ENCODE results near the gene PIK3AP1.

- TF ChIP-seq POLR2A (IDR thresholded peaks at IDR 0.05; ENCODE audit: low read depth): no peak
- TF ChIP-seq CTCF (IDR thresholded peaks at IDR 0.05): no peak
Observed at GRCh38 chr10:96695366-96695765, 24.9 kb downstream of the PIK3AP1 start.
